Tibial nerve (tissue), 3 donors: ENCODE data around the gene SENP6.

ENCODE experiments used
- POLR2A ChIP-seq, 2 donors: fragments of 450-650 bp; IDR thresholded peaks; one replicate each; pipeline ENCODE4 v1.6.1; 2017; ENCODE audit warnings: antibody characterized with exemption in 2 of 2, mild to moderate bottlenecking in 2 of 2, moderate library complexity in 2 of 2
- TF ChIP-seq, protein P1 (sequence below), 5 experiments: fragments of 200-600 bp in 3 of 5; fragments of 450-650 bp in 2 of 5; sonication (generic) in 3 of 5; IDR thresholded peaks; one replicate each; pipeline ENCODE4 v1.5.1; 2016 to 2019; ENCODE audit warnings: antibody characterized with exemption in 5 of 5, mild to moderate bottlenecking in 3 of 5, moderate library complexity in 2 of 5

DNA sequence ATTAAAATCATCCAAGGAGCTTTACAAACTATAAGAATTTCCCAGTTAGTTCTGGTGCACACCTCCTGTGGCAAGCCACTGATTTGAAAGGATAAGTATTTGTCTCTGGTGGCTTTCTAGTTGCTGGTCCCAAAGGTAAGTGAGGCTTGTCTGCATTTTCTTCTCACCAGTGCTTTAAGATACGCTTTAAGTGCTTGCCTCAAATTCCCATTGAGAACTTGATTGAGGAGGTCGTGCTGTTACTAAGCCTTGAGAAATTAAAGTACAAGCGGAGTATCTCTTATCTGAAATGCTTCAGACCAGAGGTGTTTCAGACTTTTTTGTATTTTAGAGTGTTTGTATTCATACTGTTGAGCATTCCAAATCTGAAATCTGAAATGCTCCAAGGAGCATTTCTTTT is 117.5 kb downstream of the SENP6 start:
- no peak for TF ChIP-seq POLR2A (IDR thresholded peaks at IDR 0.05)
- TF ChIP-seq, protein P1, sequence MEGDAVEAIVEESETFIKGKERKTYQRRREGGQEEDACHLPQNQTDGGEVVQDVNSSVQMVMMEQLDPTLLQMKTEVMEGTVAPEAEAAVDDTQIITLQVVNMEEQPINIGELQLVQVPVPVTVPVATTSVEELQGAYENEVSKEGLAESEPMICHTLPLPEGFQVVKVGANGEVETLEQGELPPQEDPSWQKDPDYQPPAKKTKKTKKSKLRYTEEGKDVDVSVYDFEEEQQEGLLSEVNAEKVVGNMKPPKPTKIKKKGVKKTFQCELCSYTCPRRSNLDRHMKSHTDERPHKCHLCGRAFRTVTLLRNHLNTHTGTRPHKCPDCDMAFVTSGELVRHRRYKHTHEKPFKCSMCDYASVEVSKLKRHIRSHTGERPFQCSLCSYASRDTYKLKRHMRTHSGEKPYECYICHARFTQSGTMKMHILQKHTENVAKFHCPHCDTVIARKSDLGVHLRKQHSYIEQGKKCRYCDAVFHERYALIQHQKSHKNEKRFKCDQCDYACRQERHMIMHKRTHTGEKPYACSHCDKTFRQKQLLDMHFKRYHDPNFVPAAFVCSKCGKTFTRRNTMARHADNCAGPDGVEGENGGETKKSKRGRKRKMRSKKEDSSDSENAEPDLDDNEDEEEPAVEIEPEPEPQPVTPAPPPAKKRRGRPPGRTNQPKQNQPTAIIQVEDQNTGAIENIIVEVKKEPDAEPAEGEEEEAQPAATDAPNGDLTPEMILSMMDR (IDR thresholded peaks at IDR 0.05): no peak
